GM12891 (cell line): ENCODE measurements around the gene RIPK1.

Experiments
- POLR2A ChIP-seq: IDR thresholded peaks from 2 replicates; pipeline ENCODE4 v1.6.1; 2011; ENCODE audit warnings: low read depth, low read length, control low read depth
- POLR2AphosphoS5 ChIP-seq: IDR thresholded peaks from 2 replicates; pipeline ENCODE4 v1.6.1; 2011; ENCODE audit warnings: low read depth, low read length, control low read depth
- SPI1 ChIP-seq: IDR thresholded peaks from 2 replicates; pipeline ENCODE4 v1.6.1; 2011; ENCODE audit warnings: low read depth, low read length, control low read depth
- TAF1 ChIP-seq: IDR thresholded peaks from 2 replicates; pipeline ENCODE4 v1.6.1; 2011; ENCODE audit warnings: low read depth, low read length, control low read depth

GRCh38 chr6:3142536-3142935 is 74.2 kb downstream of the RIPK1 start:
- TF ChIP-seq POLR2A = no peak
- TF ChIP-seq POLR2AphosphoS5 = no peak
- no peak for TF ChIP-seq TAF1
- no peak for TF ChIP-seq SPI1
